IMR-90 (cell line): ENCODE measurements around the gene ABCB10. TPM values are rescaled to one million over a fixed set of nuclear protein-coding genes. Genes with fewer than 3 reads are reported as not detected.

Experiments
- ATAC-seq: fragments of 200-7000 bp; cut with Tn5 transposase; 2 replicates; pipeline ENCODE4 v1.9.1; 2020; ENCODE audit warnings: low read depth, mild to moderate bottlenecking, moderate library complexity
- Bru-seq: library from RNA; stranded (reverse); fragments of 400-500 nt; gene quantifications from one replicate; lab custom pipeline; 2021; lab: Mats Ljungman, UMichigan
- BruChase-seq, 2 experiments: library from RNA; stranded (reverse); fragments of 400-500 nt; gene quantifications; one replicate each; lab custom pipeline; 2021; lab: Mats Ljungman, UMichigan
- BruUV-seq: library from RNA; stranded (reverse); fragments of 400-500 nt; replicated peaks from 2 replicates; lab custom pipeline; 2021; lab: Mats Ljungman, UMichigan
- CTCF ChIA-PET: fragments of 300-600 bp; formaldehyde crosslinking; extraction: SDS; loops from one replicate; lab custom pipeline; 2021; ENCODE audit warnings: antibody characterized with exemption; lab: Yijun Ruan, JAX
- POLR2A ChIA-PET: fragments of 300-600 bp; sonication (Branson Sonifier 250); formaldehyde crosslinking; loops from one replicate; lab custom pipeline; 2022; ENCODE audit warnings: antibody characterized with exemption; ENCODE audit not compliant: unreplicated experiment; lab: Charles Lee
- DNase-seq: peaks from one replicate; pipeline ENCODE4 v3.0.0; 2013
- H2AFZ ChIP-seq: replicated peaks from 2 replicates; pipeline ENCODE3; 2013; ENCODE audit warnings: low read length, mild to moderate bottlenecking; ENCODE audit not compliant: poor library complexity
- H2AK5ac ChIP-seq: 2 replicates; pipeline ENCODE4 v1.6.1; 2013; ENCODE audit warnings: low read depth, low read length, inconsistent platforms
- H2AK9ac ChIP-seq: replicated peaks from 2 replicates; pipeline ENCODE3; 2013; ENCODE audit warnings: mild to moderate bottlenecking, low read depth, low read length, moderate library complexity; ENCODE audit not compliant: poor library complexity
- H2BK120ac ChIP-seq: 2 replicates; pipeline ENCODE4 v1.6.1; 2013; ENCODE audit warnings: low read depth, low read length, inconsistent platforms
- H2BK15ac ChIP-seq: 3 replicates; pipeline ENCODE4 v1.6.1; 2013; ENCODE audit warnings: low read depth, low read length, inconsistent platforms
- H2BK20ac ChIP-seq: 2 replicates; pipeline ENCODE4 v1.6.1; 2013; ENCODE audit warnings: low read depth, mild to moderate bottlenecking, inconsistent platforms, low read length, moderate library complexity
- H2BK5ac ChIP-seq: 2 replicates; pipeline ENCODE4 v1.6.1; 2013; ENCODE audit warnings: mild to moderate bottlenecking, low read depth, low read length, inconsistent platforms; ENCODE audit not compliant: poor library complexity, severe bottlenecking
- H3K14ac ChIP-seq: replicated peaks from 2 replicates; pipeline ENCODE4 v1.6.1; 2013; ENCODE audit warnings: low read depth, low read length, inconsistent platforms
- H3K18ac ChIP-seq: 2 replicates; pipeline ENCODE4 v1.6.1; 2013; ENCODE audit warnings: low read depth, low read length, control low read depth
- H3K23ac ChIP-seq: 2 replicates; pipeline ENCODE4 v1.6.1; 2013; ENCODE audit warnings: low read depth, low read length, inconsistent platforms
- H3K27ac ChIP-seq: 2 replicates; pipeline ENCODE4 v1.5.1; 2013; ENCODE audit warnings: mild to moderate bottlenecking, control low read depth, low read length; ENCODE audit not compliant: insufficient read depth
- H3K27me3 ChIP-seq: 2 replicates; pipeline ENCODE4 v1.6.1; 2013; ENCODE audit warnings: low read length; ENCODE audit not compliant: control insufficient read depth, insufficient read depth
- H3K36me3 ChIP-seq: 2 replicates; pipeline ENCODE4 v1.6.1; 2013; ENCODE audit warnings: low read length, mixed read lengths; ENCODE audit not compliant: control insufficient read depth, insufficient read depth
- H3K4ac ChIP-seq: 2 replicates; pipeline ENCODE4 v1.6.1; 2013; ENCODE audit warnings: low read depth, low read length, inconsistent platforms
- H3K4me1 ChIP-seq: 2 replicates; pipeline ENCODE4 v1.6.1; 2013; ENCODE audit warnings: low read length, mixed read lengths; ENCODE audit not compliant: control insufficient read depth, insufficient read depth
- H3K4me2 ChIP-seq: 2 replicates; pipeline ENCODE4 v1.6.1; 2013; ENCODE audit warnings: low read depth, mild to moderate bottlenecking, control low read depth, low read length, moderate library complexity
- H3K4me3 ChIP-seq: 2 replicates; pipeline ENCODE4 v1.5.1; 2013; ENCODE audit warnings: low read depth, mild to moderate bottlenecking, control low read depth, low read length, moderate library complexity; ENCODE audit not compliant: insufficient read depth
- H3K56ac ChIP-seq: 2 replicates; pipeline ENCODE4 v1.6.1; 2013; ENCODE audit warnings: low read length, inconsistent platforms; ENCODE audit not compliant: insufficient read depth; ENCODE audit errors: extremely low read depth
- H3K79me1 ChIP-seq, 2 experiments: 2 replicates each; pipeline ENCODE4 v1.6.1; 2013; ENCODE audit warnings: low read length in 2 of 2, inconsistent platforms in 1 of 2, low read depth in 1 of 2
- H3K9ac ChIP-seq: 2 replicates; pipeline ENCODE4 v1.6.1; 2013; ENCODE audit warnings: low read depth, low read length, control low read depth
- H3K9me1 ChIP-seq: 2 replicates; pipeline ENCODE4 v1.6.1; 2013; ENCODE audit warnings: low read length, inconsistent platforms; ENCODE audit not compliant: insufficient read depth
- H3K9me3 ChIP-seq: 2 replicates; pipeline ENCODE4 v1.6.1; 2013; ENCODE audit warnings: low read length; ENCODE audit not compliant: control insufficient read depth, insufficient read depth
- H4K20me1 ChIP-seq: 2 replicates; pipeline ENCODE4 v1.6.1; 2013; ENCODE audit warnings: low read length, inconsistent platforms; ENCODE audit not compliant: insufficient read depth
- H4K5ac ChIP-seq: 2 replicates; pipeline ENCODE4 v1.6.1; 2013; ENCODE audit warnings: mild to moderate bottlenecking, low read depth, low read length, control low read depth
- H4K8ac ChIP-seq, 2 experiments: 2 replicates each; pipeline ENCODE4 v1.6.1; 2013; ENCODE audit warnings: low read depth in 2 of 2, low read length in 2 of 2, control low read depth in 1 of 2, inconsistent platforms in 1 of 2
- H4K91ac ChIP-seq: 2 replicates; pipeline ENCODE4 v1.6.1; 2013; ENCODE audit warnings: low read depth, low read length, inconsistent platforms; ENCODE audit not compliant: insufficient read depth
- BHLHE40 ChIP-seq: fragments of 150-350 bp; IDR thresholded peaks from 2 replicates; pipeline ENCODE4 v1.6.1; 2016; ENCODE audit warnings: mild to moderate bottlenecking, low read depth, low read length
- CEBPB ChIP-seq: IDR thresholded peaks from 2 replicates; pipeline ENCODE4 v1.6.1; 2012; ENCODE audit warnings: low read depth, low read length, improper control_type of control experiment
- FOS ChIP-seq: fragments of 150-350 bp; IDR thresholded peaks from 2 replicates; pipeline ENCODE4 v1.6.1; 2016; ENCODE audit warnings: low read depth, low read length
- MAFK ChIP-seq: IDR thresholded peaks from 2 replicates; pipeline ENCODE4 v1.6.1; 2012; ENCODE audit warnings: low read depth, low read length, improper control_type of control experiment
- MAZ ChIP-seq: IDR thresholded peaks from 2 replicates; pipeline ENCODE4 v1.6.1; 2012; ENCODE audit warnings: low read depth, mild to moderate bottlenecking, low read length, improper control_type of control experiment, moderate library complexity, borderline replicate concordance
- MXI1 ChIP-seq: IDR thresholded peaks from 2 replicates; pipeline ENCODE4 v1.6.1; 2012; ENCODE audit warnings: low read depth, mild to moderate bottlenecking, low read length, moderate library complexity, borderline replicate concordance
- NFE2L2 ChIP-seq: fragments of 150-350 bp; IDR thresholded peaks from 2 replicates; pipeline ENCODE4 v1.6.1; 2016; ENCODE audit warnings: low read depth, mild to moderate bottlenecking, low read length
- RAD21 ChIP-seq: IDR thresholded peaks from 2 replicates; pipeline ENCODE4 v1.6.1; 2012; ENCODE audit warnings: low read length, improper control_type of control experiment
- RFX5 ChIP-seq: IDR thresholded peaks from 2 replicates; pipeline ENCODE4 v1.8.0; 2012; ENCODE audit warnings: low read depth, mild to moderate bottlenecking, low read length, moderate library complexity
- WGBS, 2 experiments: methylation state at CpG; one replicate each; pipeline versions ENCODE4 v1.1.5 to v1.1.7; 2013; ENCODE audit warnings: missing lambda C conversion rate in 2 of 2; ENCODE audit not compliant: insufficient read length in 1 of 2; ENCODE audit errors: extremely low coverage in 2 of 2; 5-methylcytosine and 5-hydroxymethylcytosine counted together
- dilution Hi-C: fragments of 300-500 bp; cut with HindIII; formaldehyde crosslinking; loops from one replicate; pipeline ENCODE4 v1.14.3; 2018; ENCODE audit warnings: low sequenced_read_pairs; ENCODE audit not compliant: unreplicated experiment
- in situ Hi-C: fragments of 300-500 bp; cut with MboI; formaldehyde crosslinking; loops from 3 replicates; pipeline ENCODE4 v1.14.3; 2019; ENCODE audit warnings: low sequenced_read_pairs, inconsistent platforms, mixed read lengths
- intact Hi-C: fragments of 100-400 bp; cut with micrococcal nuclease; formaldehyde crosslinking; loops from 2 replicates; pipeline ENCODE4 v1.10.0; 2022
- long read RNA-seq: library from polyadenylated mRNA; unstranded; transcript quantifications from one replicate; pipeline ENCODE4 v2.0.0, GENCODE V29; 2021; ENCODE audit not compliant: unreplicated experiment
- polyA plus RNA-seq, 3 experiments: library from polyadenylated mRNA; depleted of rRNA; stranded (reverse); fragments of >200 nt; gene quantifications; 2 replicates each; pipeline ENCODE4 v1.2.3, GENCODE V29; 2012; ENCODE audit warnings: low replicate concordance in 1 of 3
- total RNA-seq: library from RNA; depleted of rRNA; stranded (reverse); fragments of >200 nt; gene quantifications from 2 replicates; pipeline ENCODE4 v1.2.3, GENCODE V29; 2012; rRNA removed
- TF ChIP-seq, protein P1 (sequence below): conservative IDR thresholded peaks from 2 replicates; pipeline ENCODE4 v1.5.1; 2012; ENCODE audit warnings: mild to moderate bottlenecking, low read depth, low read length, improper control_type of control experiment

Gene ABCB10
- 10.9 and 13.3 TPM in 2 replicates for total RNA-seq
- 5.9 and 6.5 TPM in 2 replicates for polyA plus RNA-seq (2012; rRNA removed)
- polyA plus RNA-seq (2012; cell fraction: cytosol; rRNA removed): 2.0 and 2.4 TPM in 2 replicates
- polyA plus RNA-seq (2012; cell fraction: nucleus; rRNA removed; ENCODE audit: low replicate concordance): 2.4 and 5.4 TPM in 2 replicates
- percentile 65 among the genes with signal in this experiment for Bru-seq, nascent RNA
- percentile 80 among the genes with signal in this experiment for BruChase-seq, experiment 1, labeled RNA remaining after a 6-hour chase
- BruChase-seq, experiment 2, labeled RNA remaining after a 2-hour chase: percentile 76 among the genes with signal in this experiment
- long read RNA-seq, transcript ABCB10-201 (13 exons, 3,857 nt): major isoform, 29 of 34 reads
- long read RNA-seq, partial matches to known transcripts: 2 of 34 reads
- long read RNA-seq, other reads (novel, unspliced or antisense): 3 of 34 reads

DNA sequence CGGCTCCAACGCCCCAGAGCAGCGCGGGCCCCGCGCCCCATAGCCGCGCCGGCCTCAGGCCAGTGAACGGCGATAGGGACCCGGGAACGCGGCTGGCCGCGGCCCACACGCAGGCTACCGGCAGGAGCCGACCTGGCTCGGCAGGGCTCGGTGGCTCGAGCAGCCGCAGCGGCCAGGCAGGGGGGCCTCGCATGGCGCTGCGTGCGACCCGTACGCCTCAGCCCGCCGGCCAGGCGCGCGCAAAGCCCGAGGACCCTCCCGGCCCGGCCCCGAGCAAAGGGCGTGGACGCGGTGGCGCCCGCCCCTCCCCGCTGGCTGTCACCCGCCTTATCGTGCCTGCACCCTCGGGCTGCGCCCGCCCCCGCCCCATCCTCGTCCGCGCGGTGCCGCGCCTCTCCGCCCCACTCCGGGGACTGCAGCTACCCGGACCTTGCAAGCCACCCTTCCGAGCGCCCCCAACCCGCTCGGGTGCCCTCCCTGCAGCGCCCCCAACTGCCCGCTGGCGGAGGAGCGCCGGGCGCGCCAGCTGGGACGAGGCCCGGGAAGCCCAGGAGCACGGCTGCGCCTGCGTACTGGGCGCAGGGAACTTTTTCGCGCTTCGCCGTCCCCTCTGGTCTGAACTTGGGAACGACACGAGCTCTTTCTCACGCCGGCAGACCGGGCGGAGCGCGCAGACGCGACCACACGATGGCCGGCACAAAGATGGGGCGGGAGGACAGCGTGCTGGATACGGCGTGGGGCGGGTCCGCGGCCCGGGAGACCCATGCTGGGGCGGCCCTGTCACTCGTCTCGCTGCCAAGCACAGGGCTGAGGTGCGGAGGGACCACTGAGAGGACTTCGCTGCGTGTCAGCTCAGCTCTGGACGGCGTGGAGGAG is at the start of gene ABCB10:
Gene ABCB10 (minus strand): TSS at position 248 of the 876 bp plus-strand sequence. CDS start 55 bp downstream, at position 193.
- 1% methylated on average over 91 of the region's 109 CpGs; no CpG with 5 or more reads in 1 of the 2 experiments for WGBS, 2 experiments
- POLR2A ChIA-PET: interaction anchor here (0.5 to 1.2 kb wide), 4 partner anchors 38 to 835 kb away, joined by 3 to 4 read pairs (median 3); no protein-coding TSS in a partner anchor

More for the DNA sequence above, at the start of gene ABCB10:
- Histone ChIP-seq H2AK5ac (peak within 1 kb of the TSS; percentile 74; the same call in 1 of the 2 replicates), H3K23ac (peak within 1 kb of the TSS; percentile 80; the same call in 1 of the 2 replicates), H2BK120ac (peak within 1 kb of the TSS; percentile 75), H3K14ac (peak within 1 kb of the TSS; percentile 59), H4K20me1 (peaks cover 5% of the 10 kb centered on the region; the same call in 1 of the 2 replicates), H3K9ac (peak within 1 kb of the TSS; percentile 90), H3K4ac (peak within 1 kb of the TSS; percentile 89), H3K9me3 (no peaks in the 10 kb centered on the region), H3K4me3 (peak within 1 kb of the TSS; percentile 59), H4K5ac (peak within 1 kb of the TSS; percentile 49), H2BK5ac (peak within 1 kb of the TSS; percentile 43), H3K18ac (peak within 1 kb of the TSS; percentile 21; the same call in 1 of the 2 replicates), H3K4me2 (peak within 1 kb of the TSS; percentile 99), H2BK15ac (peak within 1 kb of the TSS; percentile 83; the same call in 1 of the 3 replicates), H3K27me3 (no peaks in the 10 kb centered on the region), H2BK20ac (no peak within 1 kb of the TSS), H3K4me1 (peaks cover 11% of the 10 kb centered on the region), H2AFZ (peak within 1 kb of the TSS; percentile 99), H3K56ac (peak within 1 kb of the TSS; percentile 61; the same call in 1 of the 2 replicates), H2AK9ac (peak within 1 kb of the TSS; percentile 89), H3K36me3 (no peaks in the 10 kb centered on the region), H4K8ac (peak within 1 kb of the TSS; percentile 81 to 97), H3K79me1 (peaks cover 13 to 34% of the 10 kb centered on the region in 2 experiments; a peak in 2 of 4 replicates), H4K91ac (peak within 1 kb of the TSS; percentile 93), H3K27ac (peak within 1 kb of the TSS; percentile 65), H3K9me1 (peaks cover 5% of the 10 kb centered on the region; the same call in 1 of the 2 replicates)
- intact Hi-C loops: loop anchor here (1.0 to 2.0 kb wide), 2 partner anchors 68 to 510 kb away; partner anchors contain the start of genes TAF5L and URB2
- BruUV-seq: no TSS peak
- TF ChIP-seq NFE2L2: 0 out of 2 replicates have a peak, but pooled peaks have one; percentile 5
- no peak for TF ChIP-seq MAFK
- TF ChIP-seq, protein P1, sequence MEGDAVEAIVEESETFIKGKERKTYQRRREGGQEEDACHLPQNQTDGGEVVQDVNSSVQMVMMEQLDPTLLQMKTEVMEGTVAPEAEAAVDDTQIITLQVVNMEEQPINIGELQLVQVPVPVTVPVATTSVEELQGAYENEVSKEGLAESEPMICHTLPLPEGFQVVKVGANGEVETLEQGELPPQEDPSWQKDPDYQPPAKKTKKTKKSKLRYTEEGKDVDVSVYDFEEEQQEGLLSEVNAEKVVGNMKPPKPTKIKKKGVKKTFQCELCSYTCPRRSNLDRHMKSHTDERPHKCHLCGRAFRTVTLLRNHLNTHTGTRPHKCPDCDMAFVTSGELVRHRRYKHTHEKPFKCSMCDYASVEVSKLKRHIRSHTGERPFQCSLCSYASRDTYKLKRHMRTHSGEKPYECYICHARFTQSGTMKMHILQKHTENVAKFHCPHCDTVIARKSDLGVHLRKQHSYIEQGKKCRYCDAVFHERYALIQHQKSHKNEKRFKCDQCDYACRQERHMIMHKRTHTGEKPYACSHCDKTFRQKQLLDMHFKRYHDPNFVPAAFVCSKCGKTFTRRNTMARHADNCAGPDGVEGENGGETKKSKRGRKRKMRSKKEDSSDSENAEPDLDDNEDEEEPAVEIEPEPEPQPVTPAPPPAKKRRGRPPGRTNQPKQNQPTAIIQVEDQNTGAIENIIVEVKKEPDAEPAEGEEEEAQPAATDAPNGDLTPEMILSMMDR: peak; percentile 86
- no peak for TF ChIP-seq FOS
- TF ChIP-seq BHLHE40: peak; percentile 66; the same call in 1 of the 2 replicates
- TF ChIP-seq MXI1: peak; percentile 99
- peak; percentile 92 for TF ChIP-seq MAZ
- TF ChIP-seq CEBPB: no peak
- TF ChIP-seq RFX5: no peak
- peak; percentile 38 for TF ChIP-seq RAD21
- DNase-seq (peak; percentile 96), ATAC-seq (peak; percentile 86)
- dilution Hi-C loops: no loop called here
- CTCF ChIA-PET: interaction anchor here (0.6 to 1.7 kb wide), 9 partner anchors 10 to 662 kb away, joined by 3 to 7 read pairs (median 4); partner anchors contain the start of genes TAF5L and URB2
- in situ Hi-C loops: loop anchor here (5.0 kb wide), 1 partner anchor 69 kb away; the partner anchor contains the start of genes TAF5L and URB2
